ENCODE data around the gene TTYH1.

GRCh38 chr19:54366811-54367210 is 48.5 kb upstream of the TTYH1 start:
- TF ChIP-seq, protein P1, sequence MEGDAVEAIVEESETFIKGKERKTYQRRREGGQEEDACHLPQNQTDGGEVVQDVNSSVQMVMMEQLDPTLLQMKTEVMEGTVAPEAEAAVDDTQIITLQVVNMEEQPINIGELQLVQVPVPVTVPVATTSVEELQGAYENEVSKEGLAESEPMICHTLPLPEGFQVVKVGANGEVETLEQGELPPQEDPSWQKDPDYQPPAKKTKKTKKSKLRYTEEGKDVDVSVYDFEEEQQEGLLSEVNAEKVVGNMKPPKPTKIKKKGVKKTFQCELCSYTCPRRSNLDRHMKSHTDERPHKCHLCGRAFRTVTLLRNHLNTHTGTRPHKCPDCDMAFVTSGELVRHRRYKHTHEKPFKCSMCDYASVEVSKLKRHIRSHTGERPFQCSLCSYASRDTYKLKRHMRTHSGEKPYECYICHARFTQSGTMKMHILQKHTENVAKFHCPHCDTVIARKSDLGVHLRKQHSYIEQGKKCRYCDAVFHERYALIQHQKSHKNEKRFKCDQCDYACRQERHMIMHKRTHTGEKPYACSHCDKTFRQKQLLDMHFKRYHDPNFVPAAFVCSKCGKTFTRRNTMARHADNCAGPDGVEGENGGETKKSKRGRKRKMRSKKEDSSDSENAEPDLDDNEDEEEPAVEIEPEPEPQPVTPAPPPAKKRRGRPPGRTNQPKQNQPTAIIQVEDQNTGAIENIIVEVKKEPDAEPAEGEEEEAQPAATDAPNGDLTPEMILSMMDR (conservative IDR thresholded peaks at IDR 0.05 in 1 of 2, IDR thresholded peaks at IDR 0.05 in 1 of 2; ENCODE audit: low read depth in 1 of 2, low read length in 2 of 2) = no peak
- no peak for TF ChIP-seq EZH2 (IDR thresholded peaks at IDR 0.05; ENCODE audit: low read length, missing control alignments)

All from fibroblast of lung (primary cell).